DMS 273 (cell line): ENCODE measurements around the gene CFAP97D1.

Source experiments
- DNase-seq: peaks from one replicate; lab custom pipeline; 2025; ENCODE audit not compliant: unreplicated experiment; lab: John Stamatoyannopoulos, UW

The CFAP97D1 gene

GRCh38 chr17:43767713-43768059 is 12.5 kb upstream of the CFAP97D1 start:
- DNase-seq, result no peak

DNA sequence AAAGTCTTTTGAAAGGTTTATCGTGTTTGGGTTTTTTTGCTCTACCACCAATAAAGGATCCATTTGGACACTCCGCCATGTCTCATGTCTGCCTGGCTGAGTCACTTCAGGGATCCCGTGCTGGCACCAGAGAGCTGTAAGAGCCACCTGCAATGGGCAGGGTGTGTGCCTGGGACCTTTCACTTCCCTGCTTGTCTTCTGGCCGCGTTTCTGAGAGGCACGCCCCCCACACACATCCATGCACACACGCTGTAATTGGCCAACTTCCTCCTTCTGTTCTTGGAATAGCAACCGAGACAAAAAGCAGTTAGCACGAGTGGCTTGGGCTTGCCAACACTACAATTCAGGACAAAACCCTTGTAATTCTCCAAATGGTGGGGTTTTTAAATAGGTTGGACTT is 11.9 kb upstream of the CFAP97D1 start:
- DNase-seq, result no peak

- DNase-seq, result no peak
These were observed 11.3 kb upstream of the CFAP97D1 start for GRCh38 chr17:43768943-43769342.

GRCh38 chr17:43769426-43769825 is 10.8 kb upstream of the CFAP97D1 start:
- no peak for DNase-seq

DNA sequence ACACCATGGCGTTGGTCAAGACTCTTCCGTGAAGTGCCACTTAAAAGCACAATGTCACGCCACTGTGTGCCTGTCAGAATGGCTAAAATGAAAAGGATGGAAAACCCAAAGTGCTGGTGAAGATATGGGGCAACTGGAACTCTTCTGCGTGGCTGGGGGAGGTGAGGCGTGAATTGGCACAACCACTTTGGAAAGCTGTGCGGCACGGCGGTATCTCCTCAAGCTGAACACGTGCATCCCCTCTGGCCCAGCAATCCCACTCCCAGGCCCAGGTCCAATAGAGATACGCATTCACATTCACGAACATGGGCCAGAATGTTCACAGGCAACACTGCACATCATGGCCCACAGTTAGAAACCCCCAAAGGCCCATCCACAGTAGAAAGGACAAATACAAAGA is 10.4 kb upstream of the CFAP97D1 start:
- no peak for DNase-seq

GRCh38 chr17:43770957-43771356 is 9.3 kb upstream of the CFAP97D1 start:
- peak; percentile 29 for DNase-seq

DNA sequence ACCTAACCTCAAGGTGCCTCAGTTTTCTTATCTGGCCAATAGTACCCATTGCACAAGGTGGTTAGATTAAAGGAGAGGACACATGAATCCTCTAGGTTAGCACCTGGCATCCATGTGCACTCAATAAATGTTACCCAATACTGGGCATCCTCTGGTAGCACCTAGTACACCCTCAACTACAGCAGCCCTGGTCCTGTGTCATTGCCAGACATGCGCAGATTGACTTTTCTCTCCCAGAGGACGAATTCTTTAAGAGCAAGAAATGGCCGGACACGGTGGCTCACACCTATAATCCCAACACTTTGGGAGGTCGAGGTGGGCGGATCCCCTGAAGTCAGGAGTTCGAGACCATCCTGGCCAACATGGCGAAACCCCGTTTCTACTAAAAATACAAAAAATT is 8.8 kb upstream of the CFAP97D1 start:
- no peak for DNase-seq

DNA sequence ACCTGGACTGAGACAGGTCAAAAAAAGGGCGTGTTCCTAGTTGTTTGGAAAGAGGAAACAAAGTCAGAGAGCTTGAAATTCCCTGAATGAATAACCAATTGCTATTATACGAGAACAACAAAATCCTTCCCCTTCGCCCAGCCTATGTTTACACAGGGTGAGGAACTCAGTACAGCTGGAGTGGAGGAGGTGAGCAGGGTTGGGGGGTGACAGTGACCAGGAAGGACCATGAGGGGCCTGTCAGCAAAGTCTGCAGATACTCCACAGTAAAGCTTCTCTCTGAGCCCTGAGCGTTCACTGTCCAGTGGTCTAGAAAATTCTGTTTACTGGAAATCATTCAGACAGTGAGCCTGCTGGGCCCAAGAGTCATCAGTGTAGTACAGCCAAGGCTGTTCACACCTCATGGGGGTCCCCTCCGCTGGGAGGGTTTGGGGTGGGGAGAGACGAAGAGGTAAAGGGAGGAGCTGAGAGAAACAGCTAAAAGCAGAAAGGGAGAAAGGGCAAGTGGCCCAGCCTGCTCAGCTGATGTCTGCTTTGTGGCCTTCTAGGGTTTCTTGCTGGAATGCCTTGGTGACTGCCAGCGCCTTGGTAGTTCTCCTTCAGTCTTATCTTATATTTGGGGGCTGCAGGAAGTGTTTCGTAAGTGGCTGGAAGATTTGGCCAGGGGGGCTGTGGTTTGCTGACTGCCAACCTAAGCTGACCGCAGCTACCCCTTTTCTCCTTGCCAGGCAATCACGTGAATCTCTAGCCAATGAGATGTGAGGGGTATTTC is 7.2 kb upstream of the CFAP97D1 start:
- DNase-seq, result no peak

DNA sequence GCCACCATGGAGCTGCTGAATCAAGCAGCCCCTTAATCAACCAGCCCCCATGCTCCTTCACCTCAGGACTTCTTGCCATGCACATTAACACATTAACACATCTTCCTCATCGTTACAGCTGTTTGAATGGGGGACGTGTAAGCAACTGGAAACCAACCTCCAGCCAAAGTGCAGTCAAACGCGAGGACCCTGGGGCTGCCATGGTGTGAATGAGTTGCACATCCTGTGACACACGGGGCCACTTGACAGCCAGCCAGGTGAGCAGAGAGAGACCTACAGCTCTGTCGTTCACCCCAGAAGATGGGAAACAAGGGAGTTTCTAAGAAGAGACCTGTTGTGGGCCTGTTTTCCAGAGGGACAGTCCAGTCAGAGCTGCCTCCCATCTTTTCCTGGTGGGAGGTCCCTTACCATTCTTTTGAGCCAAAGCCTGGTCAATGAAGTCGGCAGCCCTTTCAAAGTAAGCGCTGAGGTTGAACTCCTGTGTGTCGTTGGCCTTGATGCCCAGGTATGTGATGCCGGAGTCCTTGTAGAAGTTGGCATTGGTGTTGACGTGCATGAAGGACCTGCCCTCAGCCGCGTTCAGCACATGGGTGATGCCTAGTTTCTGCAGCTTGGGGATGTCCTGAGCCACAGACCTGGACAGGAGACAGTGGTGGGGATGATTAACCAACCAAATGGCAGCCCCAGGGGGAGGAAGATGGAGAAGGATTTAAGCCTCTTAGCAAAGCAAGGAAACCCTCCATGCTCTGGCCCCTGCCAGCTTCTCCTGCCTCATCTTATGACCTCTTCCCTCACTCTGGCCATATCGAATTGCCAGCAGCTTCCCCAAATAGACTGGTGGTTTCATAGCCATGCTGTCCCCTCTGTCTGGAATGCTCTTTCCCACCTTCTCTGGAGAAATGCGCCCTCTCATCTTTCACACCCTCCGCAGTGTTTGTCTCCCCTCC is 5.7 kb upstream of the CFAP97D1 start:
- no peak for DNase-seq

- peak; percentile 92 for DNase-seq
These were observed 1.7 kb upstream of the CFAP97D1 start, which contains the start of gene DUSP3 for GRCh38 chr17:43778337-43779144. DUSP3 (minus strand) TSS chr17:43778977; CDS start chr17:43778924, 53 bp downstream.

DNA sequence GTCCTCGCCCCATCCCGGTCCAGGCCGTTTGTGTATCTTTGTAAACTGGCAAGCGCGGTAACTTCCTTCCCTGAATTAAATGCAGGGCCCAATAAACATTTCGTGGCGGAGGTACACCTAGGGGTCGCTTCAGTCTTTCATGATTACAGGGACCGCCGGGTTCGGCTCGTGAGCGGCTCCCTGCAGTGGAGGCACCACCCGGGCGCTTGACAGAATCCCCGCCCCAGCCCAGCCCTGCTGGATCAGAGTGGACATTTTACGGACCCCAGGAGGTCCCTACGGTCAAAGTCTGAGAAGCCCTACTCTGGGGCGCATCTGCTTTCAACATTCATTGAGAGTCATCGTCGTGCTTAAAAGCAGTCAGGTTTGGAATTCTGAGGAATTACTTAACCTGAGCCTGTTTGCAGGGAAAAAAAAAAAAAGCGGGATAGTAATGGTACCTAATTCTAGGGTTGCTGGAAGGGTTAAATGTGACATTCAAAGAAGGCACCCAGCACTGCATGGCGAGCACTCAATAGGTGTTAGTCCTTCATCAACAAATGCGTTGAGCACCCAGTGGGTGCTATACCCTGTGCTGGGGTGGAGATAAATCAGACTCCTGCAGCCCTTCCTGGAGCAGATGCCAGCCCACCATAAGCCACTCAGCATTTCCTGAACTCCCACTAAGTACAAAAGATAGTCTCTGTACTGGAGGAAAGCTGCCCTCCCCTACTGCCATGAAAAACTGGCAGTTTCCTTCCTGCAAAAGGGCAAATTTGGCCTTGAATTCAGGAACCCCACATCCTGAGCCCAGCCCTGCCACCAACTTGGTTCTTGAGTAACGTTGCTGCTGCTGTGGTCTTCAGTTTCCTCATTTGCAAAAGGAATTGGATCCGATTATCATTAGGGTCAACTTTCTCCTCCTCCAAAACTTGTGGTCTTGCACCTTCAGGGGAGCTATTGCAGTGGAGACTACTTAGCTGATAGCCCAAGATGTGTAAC is 800 bp upstream of the CFAP97D1 start:
- peak; percentile 86 for DNase-seq

DNA sequence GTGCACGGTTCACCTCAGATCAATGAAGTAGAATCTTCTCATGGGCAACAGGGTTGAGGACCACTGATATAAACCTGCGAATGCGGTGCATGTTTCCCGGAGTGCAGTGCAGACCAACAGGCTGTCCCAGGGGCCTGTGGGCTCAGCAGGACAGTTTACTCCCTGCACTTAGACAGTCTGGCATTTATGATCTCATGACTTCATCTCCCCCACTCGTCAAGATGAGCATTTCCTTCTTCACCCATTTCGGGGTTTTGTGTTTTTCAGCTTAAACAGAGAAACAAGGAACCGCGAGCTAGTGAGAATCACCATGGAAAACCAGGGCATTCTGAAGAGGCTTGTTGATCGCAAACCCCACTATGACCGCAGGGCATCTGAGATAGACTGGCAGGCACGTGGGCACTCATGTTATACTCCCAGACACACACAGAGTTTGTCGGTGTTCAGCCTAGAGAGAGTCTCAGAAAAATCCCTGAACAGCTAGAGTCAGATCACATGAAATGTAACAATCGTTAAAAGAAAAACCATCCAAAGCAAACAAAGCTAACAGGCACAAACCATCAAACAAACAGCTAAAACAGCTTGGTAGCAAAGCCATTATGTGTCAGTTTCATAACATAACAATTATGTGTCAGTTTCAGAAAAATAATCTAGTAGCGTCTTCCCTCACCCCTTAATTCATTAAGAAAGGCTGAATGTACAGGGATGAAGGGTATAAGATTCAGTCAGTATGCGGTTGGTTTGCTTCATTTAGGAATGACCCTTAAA is 2.9 kb downstream of the CFAP97D1 start:
- DNase-seq, result no peak

DNA sequence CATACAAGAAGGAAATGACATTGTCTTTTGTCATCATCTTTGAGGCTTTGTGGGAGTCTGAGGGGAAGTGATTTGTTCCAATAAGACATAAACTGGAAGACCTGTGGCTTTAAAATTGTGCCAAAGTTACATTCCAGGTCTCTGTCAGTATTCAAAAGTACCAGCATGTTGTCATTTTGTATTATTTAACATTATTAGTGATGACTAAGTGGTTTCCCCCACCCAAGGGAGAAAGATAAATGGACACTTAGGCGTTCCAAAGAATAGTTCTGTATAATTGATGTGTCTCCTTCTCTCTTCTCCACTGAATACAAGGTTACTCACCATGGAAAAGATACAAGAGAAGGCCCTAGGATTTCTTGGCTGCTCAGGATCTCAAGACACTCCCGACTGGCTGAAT is 3.8 kb downstream of the CFAP97D1 start:
- DNase-seq, result no peak

DNA sequence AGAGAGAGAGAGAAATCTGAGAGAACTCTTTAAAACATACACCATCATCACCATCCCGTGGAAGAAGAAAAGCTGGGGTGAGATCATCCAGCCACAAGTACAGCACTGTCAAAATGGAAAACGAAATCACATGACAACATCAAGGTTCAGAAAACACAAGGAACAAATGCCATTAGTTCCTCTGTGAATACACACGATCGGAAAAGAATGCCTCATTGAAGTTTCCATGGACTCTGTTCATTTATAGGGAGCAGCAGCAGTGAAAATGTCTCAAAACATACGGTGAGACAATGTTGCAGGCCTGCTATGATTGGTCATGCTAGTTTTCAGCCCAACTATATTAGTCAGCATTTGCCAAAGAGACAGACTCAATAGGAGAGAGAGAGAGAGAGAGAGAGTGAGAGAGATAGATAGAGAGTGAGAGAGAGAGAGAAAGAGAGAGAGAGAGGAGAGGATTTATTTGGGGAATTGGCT is 4.4 kb downstream of the CFAP97D1 start:
- DNase-seq, result no peak

DNA sequence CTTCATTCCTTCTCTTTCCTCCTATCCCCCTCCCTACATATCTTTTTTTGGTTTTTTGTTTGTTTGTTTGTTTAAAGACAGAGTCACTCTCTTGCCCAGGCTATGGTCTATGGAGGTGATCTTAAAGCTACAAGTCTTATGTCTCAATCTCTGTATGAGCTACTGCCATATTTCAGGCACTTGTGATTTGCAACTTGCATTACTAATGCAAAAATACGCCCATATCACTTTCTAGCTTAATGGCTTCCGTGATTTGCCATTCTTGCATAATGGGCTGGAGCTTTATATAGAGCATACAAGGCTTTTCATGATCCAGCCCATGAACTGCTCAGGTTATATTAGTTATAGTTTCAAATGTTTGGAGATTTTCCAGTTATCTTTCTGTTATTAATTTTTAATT is 7.5 kb downstream of the CFAP97D1 start:
- DNase-seq, result peak; percentile 23

DNA sequence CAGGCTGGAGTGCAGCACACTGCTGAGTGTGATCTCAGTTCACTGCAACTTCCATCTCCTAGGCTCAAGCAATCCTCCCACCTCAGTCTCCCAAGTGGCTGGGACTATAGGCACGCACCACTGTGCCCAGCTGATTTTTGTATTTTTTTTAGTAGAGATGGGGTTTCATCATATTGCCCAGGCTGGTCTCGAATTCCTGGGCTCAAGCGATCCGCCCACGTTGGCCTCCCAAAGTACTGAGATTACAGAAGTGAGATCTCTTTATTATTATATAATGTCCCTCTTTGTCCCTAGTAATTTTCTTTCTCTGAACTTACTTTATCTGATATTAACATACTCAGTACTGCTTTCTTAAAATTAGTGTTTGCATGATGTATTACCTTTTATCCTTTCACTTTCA is 8.3 kb downstream of the CFAP97D1 start:
- DNase-seq, result no peak

DNA sequence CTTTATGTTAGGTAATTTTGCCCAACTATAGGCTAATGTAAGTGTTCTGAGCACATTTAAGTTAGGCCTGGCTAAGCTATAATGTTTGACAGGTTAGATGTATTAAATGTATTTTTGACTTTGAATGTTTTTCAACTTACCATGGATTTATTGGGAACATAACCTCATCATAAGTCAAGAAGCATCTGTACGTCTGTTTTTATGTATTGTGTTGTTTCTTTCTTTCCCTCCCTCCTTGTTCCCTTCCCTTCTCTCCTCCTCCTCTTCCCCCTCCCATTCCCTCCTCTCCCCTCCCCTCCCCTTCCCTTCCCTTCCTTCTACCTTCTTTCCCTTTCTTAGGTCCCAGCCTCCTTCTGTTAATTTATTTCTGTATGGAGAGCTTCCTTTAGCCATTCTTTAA is 9.2 kb downstream of the CFAP97D1 start:
- no peak for DNase-seq

DNA sequence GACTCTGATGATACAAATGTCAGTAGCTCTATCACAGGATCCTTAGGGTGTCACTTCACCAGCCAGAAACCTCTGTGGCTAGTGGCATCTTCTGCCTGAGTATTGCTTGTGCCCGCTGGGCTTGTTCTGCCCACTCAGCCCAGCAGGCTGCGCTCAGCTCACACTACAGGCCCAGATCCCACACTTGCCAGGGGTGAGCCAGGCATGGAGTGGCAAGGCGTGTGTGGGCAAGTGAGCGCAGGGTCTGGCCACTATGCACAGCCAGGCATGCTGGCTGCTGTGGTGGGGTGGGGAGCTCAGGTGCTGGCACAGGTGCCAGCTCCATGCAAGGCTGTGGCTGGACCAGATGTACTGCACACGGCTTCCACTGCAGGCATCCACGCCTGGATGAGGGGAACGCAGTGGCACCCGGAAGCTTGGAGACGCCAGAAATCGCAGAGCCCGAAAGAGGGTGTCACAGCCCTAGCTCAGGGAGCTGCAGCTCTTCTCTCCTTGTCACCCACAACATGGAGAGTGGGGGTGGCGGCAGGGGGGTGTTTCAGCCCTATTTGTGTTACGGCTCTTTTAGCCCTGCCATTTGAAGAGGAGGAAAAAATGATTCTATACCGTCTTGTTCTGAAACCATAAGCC is 10.2 kb downstream of the CFAP97D1 start:
- DNase-seq, result no peak

DNA sequence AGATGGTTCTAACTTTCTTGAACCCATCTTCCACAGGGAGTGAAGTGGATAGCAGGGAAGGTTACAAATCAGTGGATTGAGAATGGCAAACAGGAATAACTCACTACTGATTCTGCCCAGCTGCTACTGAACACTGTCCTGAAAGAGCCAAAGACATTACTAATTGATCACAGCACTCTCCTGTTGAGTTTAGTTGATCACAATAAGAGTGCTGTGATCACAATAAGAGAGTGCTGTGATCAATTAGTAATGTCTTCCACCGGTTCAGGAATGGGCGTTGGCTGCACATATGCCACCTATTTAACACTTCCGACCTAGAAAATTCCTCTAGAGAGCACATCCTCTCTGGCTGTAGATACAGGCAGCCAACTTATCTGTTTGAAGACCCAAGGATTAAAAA is 11.4 kb downstream of the CFAP97D1 start:
- DNase-seq, result peak; percentile 94
